Measurements from ENCODE around the gene NHERF1.
A peak's percentile ranks its signal among the peaks of the same experiment; 100 is the strongest.

Gene NHERF1

GRCh38 chr17:74768069-74768762 lies 19.8 kb downstream of the NHERF1 start:
- DNase-seq (ENCODE audit: low read depth in 3 of 3): no peak

GRCh38 chr17:74768763-74769114 lies 20.3 kb downstream of the NHERF1 start:
- no peak for DNase-seq (ENCODE audit: low read depth in 3 of 3)

- no peak for DNase-seq (ENCODE audit: low read depth in 3 of 3)
Observed at GRCh38 chr17:74769266-74769855, 20.9 kb downstream of the NHERF1 start.

GRCh38 chr17:74769856-74770497 lies 21.5 kb downstream of the NHERF1 start:
- DNase-seq (ENCODE audit: low read depth in 3 of 3): no peak

DNA sequence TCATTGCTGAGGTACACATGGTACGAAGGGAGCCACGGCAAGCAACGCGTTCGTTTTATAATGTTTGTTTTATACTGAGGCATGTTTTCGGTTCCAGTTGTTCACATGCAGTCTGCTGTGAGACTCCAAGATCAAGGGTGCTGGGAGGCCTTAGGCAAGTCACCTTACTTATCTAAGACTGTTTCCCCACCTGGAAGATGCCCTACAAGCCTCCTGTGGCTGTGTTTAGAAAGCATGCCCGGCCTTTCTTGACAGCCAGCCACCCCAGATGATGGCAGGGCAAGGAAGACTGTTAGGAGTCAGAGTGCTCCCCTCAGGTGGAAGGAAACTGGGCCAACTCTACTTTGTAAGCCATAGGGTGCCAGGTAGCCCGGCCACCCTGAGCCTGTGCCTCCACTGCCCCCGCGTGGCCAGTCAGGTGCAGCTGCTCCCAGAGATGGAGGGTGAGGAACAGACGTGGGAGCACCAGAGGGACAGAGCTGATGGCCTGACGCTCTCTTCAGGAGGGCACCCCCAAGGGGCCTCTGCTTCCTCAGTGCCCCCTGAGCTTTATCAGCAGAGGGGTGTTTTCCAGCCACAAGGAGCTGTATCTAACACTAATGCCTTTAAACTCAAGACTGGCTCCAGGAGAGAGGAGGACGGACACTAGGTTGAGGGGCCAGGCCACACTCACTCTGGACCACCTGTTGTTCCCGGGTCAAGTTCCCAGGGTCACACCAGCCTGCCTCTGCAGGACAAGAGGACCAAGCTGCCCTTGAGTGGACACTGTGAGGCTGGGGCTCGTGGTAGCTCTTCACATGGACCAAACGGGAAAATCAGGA lies 22.3 kb downstream of the NHERF1 start:
- no peak for DNase-seq (ENCODE audit: low read depth in 3 of 3)

DNA sequence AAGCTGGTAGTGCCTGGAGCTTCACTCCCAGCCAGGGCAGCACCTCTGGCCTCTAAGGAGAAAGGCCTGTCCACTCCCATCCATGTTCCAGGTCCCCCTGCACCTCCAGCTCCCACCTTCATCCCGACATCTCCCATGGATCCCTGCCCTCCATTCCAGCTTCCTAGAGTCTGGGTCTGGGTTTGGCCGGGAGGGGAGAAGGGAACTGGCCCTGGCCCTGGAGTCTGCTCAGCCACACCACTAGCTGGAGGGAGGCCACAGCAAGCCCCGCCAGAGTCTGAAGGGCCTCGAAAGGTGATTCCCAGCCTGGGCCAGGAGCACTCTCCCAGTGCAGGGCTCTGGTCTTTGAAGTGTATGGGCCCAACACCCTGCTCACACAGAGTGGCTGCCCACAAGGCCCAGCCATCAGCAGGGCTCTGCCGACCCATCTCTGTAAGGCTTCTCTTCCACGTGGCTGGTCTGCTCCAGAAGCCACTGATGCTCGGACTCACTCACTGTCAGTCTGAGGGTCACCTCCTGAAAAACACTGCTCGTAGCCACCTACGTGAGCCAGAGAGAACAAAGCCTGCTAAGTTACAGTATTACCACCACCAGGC lies 23.0 kb downstream of the NHERF1 start:
- no peak for DNase-seq (ENCODE audit: low read depth in 3 of 3)

DNA sequence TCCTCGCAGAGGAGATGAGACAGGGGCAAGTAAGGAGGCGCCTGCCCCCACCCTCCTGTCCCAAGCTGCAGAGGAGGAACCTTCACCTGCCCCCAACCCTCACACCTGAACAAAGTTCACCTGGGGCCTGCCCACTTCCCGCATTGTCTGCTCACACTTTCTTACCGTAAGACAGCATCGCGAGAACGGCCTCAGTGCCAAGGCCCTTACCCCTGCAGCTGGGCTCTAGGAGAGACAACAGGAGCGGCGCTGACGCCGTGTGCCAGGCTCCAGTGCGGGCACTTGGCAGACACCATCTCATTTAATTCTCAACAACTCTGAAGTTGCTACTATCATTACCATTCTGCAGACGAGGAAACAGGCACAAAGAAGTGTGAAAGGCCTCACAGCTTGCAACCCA lies 23.6 kb downstream of the NHERF1 start:
- no peak for DNase-seq (ENCODE audit: low read depth in 3 of 3)

DNA sequence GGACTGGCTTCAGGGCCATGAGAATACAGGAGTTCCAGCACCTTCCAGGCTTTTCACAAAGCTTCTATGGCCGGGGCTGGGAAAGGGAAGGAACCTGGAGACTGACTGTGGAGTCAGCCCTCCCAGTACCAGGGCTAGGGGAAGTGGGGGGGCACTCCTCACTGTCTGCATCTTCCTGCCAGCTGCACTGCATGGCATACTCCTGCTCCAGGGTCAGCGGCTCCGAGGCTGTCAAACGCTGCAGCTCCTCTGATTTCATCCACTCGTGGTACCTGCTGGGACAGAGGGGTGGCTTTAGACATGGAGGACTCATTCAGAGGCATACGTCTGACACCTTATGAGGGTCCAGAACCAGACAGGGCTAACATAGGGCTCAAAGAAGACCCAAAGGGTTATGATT lies 25.0 kb downstream of the NHERF1 start:
- no peak for DNase-seq (ENCODE audit: low read depth in 3 of 3)

DNA sequence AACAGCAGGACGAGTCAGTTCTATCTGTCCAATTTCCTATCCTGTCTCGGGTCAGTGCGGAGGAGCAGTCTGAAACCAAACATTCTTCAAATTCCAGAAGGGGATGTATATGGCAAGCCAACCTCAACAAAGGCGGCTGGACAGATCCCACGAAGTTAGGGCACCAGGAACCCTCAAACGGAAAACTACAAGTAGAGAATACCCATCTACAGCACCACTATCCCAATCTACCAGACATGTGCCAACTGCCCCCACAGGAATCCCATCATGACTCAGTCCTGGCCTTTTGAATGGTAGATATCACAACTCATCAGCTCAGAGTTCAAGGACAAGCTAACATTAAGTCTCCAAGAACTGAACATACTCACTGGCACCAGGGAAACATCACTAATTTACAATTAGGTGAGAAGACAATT lies 25.5 kb downstream of the NHERF1 start:
- no peak for DNase-seq (ENCODE audit: low read depth in 3 of 3)

DNA sequence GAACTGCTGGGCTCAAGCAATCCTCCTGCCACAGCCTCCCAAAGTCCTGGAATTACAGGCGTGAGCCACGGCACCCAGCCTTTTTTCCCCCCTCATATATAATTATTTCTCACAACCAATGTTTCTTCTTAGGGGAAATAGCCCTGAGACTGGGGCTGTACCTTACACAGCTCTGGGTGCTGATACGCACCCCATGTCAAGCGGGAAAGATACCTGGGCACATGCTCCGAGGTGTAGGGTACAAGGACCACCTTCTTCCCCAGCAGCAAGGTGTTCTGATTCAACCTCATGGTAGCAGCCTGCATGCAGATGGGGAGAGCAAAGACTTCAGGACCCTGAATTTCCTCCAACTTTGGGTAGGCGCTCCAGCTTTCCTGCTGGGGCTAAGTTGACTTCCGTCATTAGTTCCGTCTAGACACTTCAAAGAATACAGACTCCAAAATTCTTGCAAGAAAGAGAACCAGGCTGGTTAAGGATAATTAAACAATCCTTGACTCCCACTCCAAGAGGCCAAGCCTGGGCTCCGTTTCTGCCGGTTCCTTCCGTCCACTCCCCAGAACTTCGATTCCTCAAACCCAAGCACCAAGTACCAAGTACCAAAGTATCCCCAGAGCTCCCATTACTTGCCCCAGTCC lies 27.1 kb downstream of the NHERF1 start:
- DNase-seq (ENCODE audit: low read depth in 3 of 3): no peak

GRCh38 chr17:74776044-74776962 lies 27.9 kb downstream of the NHERF1 start, which contains the start of gene NAT9:
NAT9 (minus strand) TSS chr17:74776345; CDS start chr17:74775698, 647 bp downstream.
- peak; percentile 97 to 100 (median 98) for DNase-seq (ENCODE audit: low read depth in 3 of 3)

- DNase-seq (ENCODE audit: low read depth in 3 of 3): no peak
Observed at GRCh38 chr17:74776990-74777389, 28.6 kb downstream of the NHERF1 start.

DNA sequence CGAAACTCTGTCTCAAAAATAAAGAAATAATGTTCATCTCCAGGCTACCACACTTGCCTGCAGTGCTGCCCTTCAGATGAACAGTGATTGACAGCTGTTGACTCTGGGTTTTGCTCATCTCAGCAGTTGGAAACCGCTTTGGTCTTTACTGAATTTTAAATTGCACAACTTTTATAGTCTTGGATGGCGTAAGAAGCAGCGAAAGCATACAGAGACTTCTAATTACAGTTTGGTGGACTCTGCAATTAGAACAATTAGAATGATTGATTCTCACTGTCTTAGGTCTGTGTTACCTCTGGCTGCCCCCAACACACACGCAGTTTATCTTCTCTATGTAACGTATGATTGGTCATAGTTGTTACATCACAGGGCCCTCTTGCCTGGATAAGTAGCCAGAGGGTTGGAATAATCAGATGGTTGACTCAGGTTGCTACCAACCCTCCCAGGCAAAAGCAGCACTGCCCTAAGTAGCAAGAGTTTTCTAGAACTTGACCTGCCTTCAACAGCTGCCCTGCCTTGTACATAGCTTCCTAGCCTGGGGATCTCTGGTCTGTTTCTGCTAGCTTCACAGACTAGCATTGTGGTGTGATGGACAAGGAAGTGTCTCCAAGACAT lies 29.6 kb downstream of the NHERF1 start:
- DNase-seq (ENCODE audit: low read depth in 3 of 3): no peak

DNA sequence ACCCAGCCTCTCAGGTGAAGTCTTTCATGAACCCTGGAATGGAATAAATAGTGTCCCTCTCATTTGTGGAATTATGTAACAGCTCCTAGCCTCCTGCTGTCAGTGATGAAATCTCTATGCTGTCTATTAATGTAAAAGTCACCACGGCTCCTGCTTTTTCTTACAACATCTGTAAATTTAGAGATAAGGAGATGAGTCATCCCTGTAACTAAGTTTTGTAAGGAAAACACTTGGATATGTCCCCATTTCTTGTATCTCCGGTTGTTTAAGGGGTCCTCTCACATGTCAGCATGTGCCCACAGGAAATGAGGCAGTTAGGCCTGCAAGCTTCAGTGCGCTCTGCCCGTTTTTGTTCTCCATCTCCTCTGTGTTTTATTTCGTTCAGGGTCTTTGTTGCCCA lies 30.5 kb downstream of the NHERF1 start:
- DNase-seq (ENCODE audit: low read depth in 3 of 3): no peak

DNA sequence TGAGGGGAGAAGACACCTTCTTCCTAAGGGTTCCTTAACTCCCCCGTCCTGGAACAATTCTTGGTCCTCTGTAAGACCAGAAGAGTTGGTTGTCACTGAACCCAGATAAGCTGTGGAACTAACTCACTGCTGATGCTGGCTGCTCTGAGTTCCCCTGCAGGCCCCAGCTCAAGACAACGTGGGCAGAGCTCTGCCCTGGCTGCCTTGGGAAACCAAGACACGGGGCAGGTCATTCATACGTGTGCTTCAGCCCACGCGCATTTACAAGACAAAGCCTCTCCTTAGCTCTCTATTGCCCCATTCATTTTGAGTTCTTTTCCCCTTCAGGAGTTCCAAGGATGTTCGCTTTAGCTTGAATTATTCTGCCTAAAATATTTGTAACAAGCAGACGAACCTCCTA lies 31.1 kb downstream of the NHERF1 start:
- no peak for DNase-seq (ENCODE audit: low read depth in 3 of 3)

GRCh38 chr17:74779948-74780400 lies 31.5 kb downstream of the NHERF1 start:
- DNase-seq (ENCODE audit: low read depth in 3 of 3): peak in 1 of 3 donors; percentile 58

DNA sequence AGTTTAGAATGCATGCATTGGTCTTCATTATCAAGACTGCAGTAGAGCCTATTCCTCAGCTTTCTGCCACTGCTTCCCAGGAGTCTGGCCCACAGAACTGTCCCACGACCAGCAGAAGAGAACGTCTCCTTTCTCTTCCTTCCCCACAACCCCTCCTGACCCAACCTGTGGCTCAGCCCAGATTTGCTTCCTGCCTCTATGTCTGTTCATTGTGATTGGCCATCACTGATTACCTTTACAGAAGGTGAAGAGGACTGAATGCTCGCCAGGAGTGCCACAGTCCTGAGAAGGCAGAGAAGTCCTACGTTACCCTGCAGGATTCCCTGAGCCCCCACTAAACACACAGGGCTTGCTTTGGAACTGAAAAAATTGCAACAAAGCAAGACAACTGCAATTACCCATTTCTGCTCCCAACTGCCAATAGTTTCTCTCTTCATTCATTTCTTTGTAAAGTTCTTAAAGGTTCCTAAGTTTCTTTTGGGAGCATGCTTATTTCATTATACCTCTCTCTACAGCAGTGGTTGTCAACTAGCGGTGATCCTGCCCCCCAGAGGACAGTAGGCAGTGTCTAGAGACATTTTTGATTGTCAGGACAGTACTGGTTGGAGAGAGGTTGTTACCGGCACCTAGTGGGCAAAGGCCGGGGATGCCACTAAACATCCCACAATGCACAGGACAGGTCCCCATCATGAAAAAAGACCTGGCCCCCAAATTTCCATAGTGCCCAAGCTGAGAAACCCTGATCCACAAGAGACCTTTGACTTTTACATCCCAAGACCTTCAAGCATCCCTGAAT lies 32.2 kb downstream of the NHERF1 start:
- DNase-seq (ENCODE audit: low read depth in 3 of 3): no peak

DNA sequence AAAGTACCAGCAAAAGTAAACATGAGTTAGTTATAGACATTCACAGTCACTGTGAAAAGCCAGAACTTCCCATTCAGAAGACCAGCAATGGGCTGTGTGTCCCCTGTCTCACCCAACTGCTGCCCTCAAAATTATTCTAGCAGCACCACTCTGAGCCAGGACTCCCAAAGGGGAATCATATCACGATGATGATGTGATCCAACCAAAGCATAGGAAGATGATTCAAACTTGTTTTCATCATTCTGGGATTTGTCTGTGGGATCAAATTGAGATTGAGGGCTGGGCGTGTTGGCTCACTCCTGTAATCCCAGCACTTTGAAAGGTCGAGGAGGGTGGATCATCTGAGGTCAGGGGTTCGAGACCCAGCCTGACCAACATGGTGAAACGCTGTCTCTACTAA lies 34.1 kb downstream of the NHERF1 start:
- DNase-seq (ENCODE audit: low read depth in 3 of 3): no peak
